ENCODE results near the gene PDE2A.

DNA sequence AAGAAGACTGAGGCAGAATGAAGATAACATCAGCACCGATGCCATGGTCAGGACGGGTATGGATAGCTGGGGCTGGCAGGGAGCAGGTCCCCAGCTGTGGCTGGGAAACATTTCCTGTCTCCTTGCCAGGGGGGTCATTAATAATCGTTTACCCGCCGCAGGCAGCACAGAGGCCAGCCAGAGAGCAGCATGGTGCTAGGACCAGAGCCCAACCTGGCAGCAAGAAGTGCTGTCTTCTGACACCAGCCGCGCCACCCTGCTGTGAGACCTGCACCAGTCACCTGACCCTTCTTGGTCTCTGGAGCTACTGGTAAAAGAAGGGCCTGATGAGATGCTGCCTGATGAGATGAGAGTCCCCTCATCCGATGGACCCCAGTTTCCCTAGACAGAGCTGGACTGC, 36.3 kb downstream of the PDE2A start:
- TF ChIP-seq, protein P1, sequence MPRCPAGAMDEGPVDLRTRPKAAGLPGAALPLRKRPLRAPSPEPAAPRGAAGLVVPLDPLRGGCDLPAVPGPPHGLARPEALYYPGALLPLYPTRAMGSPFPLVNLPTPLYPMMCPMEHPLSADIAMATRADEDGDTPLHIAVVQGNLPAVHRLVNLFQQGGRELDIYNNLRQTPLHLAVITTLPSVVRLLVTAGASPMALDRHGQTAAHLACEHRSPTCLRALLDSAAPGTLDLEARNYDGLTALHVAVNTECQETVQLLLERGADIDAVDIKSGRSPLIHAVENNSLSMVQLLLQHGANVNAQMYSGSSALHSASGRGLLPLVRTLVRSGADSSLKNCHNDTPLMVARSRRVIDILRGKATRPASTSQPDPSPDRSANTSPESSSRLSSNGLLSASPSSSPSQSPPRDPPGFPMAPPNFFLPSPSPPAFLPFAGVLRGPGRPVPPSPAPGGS (IDR thresholded peaks at IDR 0.05; ENCODE audit: borderline replicate concordance, insufficient read depth, low read depth, low read length, poor library complexity, severe bottlenecking) = no peak
- TF ChIP-seq STAT1 (conservative IDR thresholded peaks at IDR 0.05) = no peak
- TF ChIP-seq CTCF (IDR thresholded peaks at IDR 0.05 in 2 of 3, conservative IDR thresholded peaks at IDR 0.05 in 1 of 3; ENCODE audit: control insufficient read depth in 2 of 3, extremely low read depth in 1 of 3, insufficient read depth in 1 of 3, low read depth in 3 of 3, low read length in 3 of 3) = no peak
- TF ChIP-seq, protein P2, sequence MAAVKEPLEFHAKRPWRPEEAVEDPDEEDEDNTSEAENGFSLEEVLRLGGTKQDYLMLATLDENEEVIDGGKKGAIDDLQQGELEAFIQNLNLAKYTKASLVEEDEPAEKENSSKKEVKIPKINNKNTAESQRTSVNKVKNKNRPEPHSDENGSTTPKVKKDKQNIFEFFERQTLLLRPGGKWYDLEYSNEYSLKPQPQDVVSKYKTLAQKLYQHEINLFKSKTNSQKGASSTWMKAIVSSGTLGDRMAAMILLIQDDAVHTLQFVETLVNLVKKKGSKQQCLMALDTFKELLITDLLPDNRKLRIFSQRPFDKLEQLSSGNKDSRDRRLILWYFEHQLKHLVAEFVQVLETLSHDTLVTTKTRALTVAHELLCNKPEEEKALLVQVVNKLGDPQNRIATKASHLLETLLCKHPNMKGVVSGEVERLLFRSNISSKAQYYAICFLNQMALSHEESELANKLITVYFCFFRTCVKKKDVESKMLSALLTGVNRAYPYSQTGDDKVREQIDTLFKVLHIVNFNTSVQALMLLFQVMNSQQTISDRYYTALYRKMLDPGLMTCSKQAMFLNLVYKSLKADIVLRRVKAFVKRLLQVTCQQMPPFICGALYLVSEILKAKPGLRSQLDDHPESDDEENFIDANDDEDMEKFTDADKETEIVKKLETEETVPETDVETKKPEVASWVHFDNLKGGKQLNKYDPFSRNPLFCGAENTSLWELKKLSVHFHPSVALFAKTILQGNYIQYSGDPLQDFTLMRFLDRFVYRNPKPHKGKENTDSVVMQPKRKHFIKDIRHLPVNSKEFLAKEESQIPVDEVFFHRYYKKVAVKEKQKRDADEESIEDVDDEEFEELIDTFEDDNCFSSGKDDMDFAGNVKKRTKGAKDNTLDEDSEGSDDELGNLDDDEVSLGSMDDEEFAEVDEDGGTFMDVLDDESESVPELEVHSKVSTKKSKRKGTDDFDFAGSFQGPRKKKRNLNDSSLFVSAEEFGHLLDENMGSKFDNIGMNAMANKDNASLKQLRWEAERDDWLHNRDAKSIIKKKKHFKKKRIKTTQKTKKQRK (IDR thresholded peaks at IDR 0.05; ENCODE audit: low read depth, low read length) = no peak
- no peak for TF ChIP-seq ZNF274 (IDR thresholded peaks at IDR 0.05; ENCODE audit: insufficient read depth, insufficient read length)
- no peak for TF ChIP-seq POLR2A (IDR thresholded peaks at IDR 0.05; ENCODE audit: low read depth, low read length)
- TF ChIP-seq MLLT1 (IDR thresholded peaks at IDR 0.05) = no peak
- no peak for TF ChIP-seq RB1 (IDR thresholded peaks at IDR 0.05; ENCODE audit: borderline replicate concordance)
- TF ChIP-seq SKIL (IDR thresholded peaks at IDR 0.05; ENCODE audit: low read depth, poor library complexity, severe bottlenecking) = no peak
